MG63 (cell line): ENCODE results near the gene CLEC4A. TPM values are rescaled to one million over a fixed set of nuclear protein-coding genes. Genes with fewer than 3 reads are reported as not detected.
"Not testable (repeated sequence)": the region's sequence is repeated elsewhere in the genome, so short reads cannot be mapped to it uniquely, and the experiment has no call there.

Experiments
- DNase-seq: peaks from one replicate; pipeline ENCODE4 v3.0.0-alpha.2; 2020
- H3K27me3 ChIP-seq: fragments of 250-450 bp; sonication (Bioruptor Pico); 2 replicates; pipeline ENCODE4 v1.5.1; 2020; ENCODE audit warnings: mild to moderate bottlenecking, moderate library complexity
- H3K36me3 ChIP-seq: fragments of 250-450 bp; sonication (Bioruptor Pico); 2 replicates; pipeline ENCODE4 v1.5.1; 2020; ENCODE audit warnings: mild to moderate bottlenecking, moderate library complexity
- H3K4me3 ChIP-seq: fragments of 250-450 bp; sonication (Bioruptor Pico); 2 replicates; pipeline ENCODE4 v1.5.1; 2020; ENCODE audit warnings: mild to moderate bottlenecking, moderate library complexity
- H3K9me3 ChIP-seq: fragments of 250-450 bp; sonication (Bioruptor Pico); 2 replicates; pipeline ENCODE4 v1.5.1; 2020; ENCODE audit warnings: mild to moderate bottlenecking, moderate library complexity
- total RNA-seq: library from RNA; depleted of rRNA; stranded (reverse); fragments of >200 nt; shearing (Covaris generic); gene quantifications from 2 replicates; pipeline ENCODE4 v1.2.3, GENCODE V29; 2014; ENCODE audit warnings: low replicate concordance; rRNA removed

Gene CLEC4A
- total RNA-seq, 1 experiment from 2014 or later: not detected

- not testable (repeated sequence) for H3K27me3 ChIP-seq, H3K4me3 ChIP-seq, DNase-seq, H3K9me3 ChIP-seq, H3K36me3 ChIP-seq
Observed at GRCh38 chr12:8181271-8181670, 57.9 kb downstream of the CLEC4A start.

- H3K9me3 ChIP-seq, DNase-seq, H3K4me3 ChIP-seq, H3K36me3 ChIP-seq, H3K27me3 ChIP-seq: not testable (repeated sequence)
Observed at GRCh38 chr12:8182923-8183322, 59.5 kb downstream of the CLEC4A start.

GRCh38 chr12:8183346-8183745 is 59.9 kb downstream of the CLEC4A start:
- H3K4me3 ChIP-seq, DNase-seq, H3K9me3 ChIP-seq, H3K27me3 ChIP-seq, H3K36me3 ChIP-seq: not testable (repeated sequence)

- DNase-seq, H3K36me3 ChIP-seq, H3K9me3 ChIP-seq, H3K27me3 ChIP-seq, H3K4me3 ChIP-seq: not testable (repeated sequence)
Observed at GRCh38 chr12:8184206-8184605, 60.8 kb downstream of the CLEC4A start.

GRCh38 chr12:8188088-8188487 is 64.7 kb downstream of the CLEC4A start:
- DNase-seq, H3K4me3 ChIP-seq, H3K27me3 ChIP-seq, H3K9me3 ChIP-seq, H3K36me3 ChIP-seq: not testable (repeated sequence)

Other genes with a start within 250 kb of the CLEC4A start
- 0.72 and 2.1 TPM in 2 replicates for gene SLC2A3, start 187.4 kb upstream of the CLEC4A start, total RNA-seq
- 3.6 and 5.9 TPM in 2 replicates for gene FOXJ2, start 90.9 kb upstream of the CLEC4A start, total RNA-seq
- not detected in 2 replicates for gene C3AR1, start 57.3 kb upstream of the CLEC4A start, total RNA-seq
- 24.7 and 48.5 TPM in 2 replicates for gene NECAP1, start 41.3 kb upstream of the CLEC4A start, total RNA-seq
- gene ZNF705A, start 33.4 kb downstream of the CLEC4A start, total RNA-seq: not detected in 2 replicates
- gene FAM90A1, start 104.0 kb downstream of the CLEC4A start, total RNA-seq: 0.07 and 0.43 TPM in 2 replicates